HG03558 (cell line): ENCODE results near the gene TTC28.

Source experiments
- ATAC-seq: cut with Tn5 transposase; IDR thresholded peaks from one replicate; pipeline ENCODE4 v1.9.1; 2021; ENCODE audit warnings: moderate number of reproducible peaks; ENCODE audit not compliant: unreplicated experiment; ENCODE audit errors: extremely low read depth

Gene TTC28

DNA sequence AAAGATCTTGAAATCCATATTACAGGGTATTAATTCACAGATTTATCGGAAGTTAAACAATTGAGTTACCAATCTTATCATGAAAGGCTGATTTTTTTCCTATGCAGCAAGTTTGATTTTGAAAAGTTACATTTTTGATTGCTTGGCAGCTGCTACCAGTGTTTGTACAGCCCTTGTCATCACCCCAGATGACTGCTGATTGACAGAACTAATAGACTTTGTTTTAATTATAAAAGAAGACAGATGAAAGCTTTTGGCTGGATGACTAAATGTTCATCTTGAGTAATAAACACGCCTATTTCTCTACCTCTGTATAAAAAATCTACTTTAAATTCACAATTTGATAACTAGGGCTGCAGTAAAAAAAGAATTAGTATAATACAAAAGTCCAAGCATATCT, 259.7 kb downstream of the TTC28 start:
- no peak for ATAC-seq

DNA sequence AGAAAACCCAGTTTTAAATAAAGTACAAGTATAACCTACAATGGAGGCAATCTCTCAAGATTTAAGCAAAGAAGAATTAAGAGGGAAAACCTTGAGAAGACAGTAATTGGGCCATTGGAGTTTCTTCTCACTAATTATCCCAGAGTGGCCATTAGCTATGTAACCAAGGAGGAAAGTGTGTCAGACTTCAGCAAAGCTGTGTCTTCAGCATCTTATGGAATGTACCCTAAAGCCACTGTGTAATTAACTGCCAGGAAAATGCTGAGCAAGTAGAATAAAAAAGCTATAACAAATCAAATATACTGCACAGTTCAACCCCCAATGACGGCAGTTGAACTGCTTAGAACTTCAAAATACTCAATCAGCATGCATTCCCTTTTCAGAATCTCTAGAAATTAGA, 261.6 kb downstream of the TTC28 start:
- ATAC-seq = no peak

DNA sequence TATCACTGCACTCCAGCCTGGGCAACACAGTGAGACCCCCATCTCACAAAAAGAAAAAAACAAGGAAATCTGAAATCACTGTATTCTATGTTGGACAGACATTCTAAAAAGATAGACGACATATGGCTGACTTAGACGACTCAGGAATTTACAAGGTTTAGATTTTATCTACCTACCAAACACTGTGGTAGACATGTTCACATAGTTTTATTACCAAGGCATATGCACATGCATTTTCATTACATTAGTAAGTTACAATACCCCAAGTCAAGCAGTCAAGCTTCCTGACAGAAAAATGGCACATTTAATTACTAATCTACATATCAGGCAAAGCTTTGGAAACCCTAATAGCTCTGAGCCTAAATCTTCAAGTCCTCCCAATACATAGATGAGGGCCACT, 262.2 kb downstream of the TTC28 start:
- ATAC-seq = no peak

DNA sequence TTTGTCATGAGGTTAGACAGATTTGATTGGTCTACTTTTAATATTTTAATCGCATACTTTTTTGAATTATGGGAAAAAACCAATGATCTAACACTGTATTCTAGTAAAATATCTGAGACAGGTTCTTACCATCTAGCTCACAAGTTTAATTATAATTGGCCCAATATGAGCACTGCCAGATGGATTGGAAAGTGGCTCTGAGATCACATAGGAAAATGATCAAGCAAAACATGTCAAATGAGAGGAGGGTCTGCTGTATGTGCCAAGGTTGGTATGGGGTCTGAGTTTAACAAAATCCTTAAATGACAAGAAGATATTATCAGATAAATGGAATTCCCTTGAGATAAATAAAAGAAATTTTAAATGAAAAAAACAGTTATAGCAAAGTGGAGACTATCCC, 264.7 kb downstream of the TTC28 start:
- no peak for ATAC-seq

DNA sequence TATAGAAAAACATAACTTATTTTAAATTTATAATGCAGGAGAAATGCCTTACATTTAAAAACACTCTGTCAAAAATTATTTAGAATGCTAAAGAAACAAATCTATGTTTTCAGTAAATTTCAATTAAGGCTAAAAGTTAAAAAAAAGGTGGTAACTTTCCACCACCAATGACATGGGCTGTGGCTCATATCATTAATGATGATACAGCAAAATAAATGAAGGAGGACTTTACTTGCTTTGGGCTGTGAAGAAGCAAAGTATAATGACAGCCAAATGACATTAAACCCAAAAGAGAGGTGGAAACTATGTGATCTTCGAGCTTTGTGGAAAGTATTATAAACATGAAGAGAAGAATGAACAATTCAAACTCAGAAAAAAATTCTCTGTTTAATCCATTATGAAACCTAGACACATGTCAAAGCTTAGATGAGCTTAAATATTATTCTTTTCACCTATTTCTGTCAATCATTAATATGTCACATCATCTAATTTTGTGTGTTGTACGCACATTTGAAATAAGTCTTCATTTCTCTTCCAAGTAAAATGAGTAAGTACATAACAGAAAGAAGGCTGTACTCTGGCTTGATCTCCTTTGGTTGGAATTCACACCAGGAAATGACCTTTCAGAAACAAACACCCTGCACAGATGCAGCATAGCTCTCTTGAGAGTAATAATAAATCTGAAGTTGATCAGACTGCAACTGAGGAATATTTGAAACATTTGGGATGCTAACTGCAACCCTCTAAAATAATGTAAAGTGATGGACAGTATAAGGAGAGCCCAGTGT, 265.8 kb downstream of the TTC28 start:
- no peak for ATAC-seq

DNA sequence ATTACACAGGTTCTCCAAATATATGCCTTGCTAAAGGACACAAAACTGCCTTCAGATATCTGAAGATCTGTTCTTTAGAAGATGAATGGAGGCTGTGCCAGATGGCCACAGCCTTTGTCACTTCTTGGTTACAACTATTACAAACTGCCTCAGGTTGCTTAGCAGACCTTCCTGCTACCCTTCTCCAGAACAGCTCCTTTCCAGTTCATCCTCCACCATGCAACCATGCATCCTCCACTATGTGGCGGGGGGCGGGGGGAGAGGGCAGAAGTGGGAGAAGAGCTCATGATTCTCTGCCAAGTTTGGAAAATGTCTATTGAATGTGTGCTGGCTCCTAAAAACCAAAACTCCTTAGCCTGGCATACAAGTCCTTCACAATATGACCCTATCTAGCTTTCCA, 267.5 kb downstream of the TTC28 start:
- no peak for ATAC-seq

DNA sequence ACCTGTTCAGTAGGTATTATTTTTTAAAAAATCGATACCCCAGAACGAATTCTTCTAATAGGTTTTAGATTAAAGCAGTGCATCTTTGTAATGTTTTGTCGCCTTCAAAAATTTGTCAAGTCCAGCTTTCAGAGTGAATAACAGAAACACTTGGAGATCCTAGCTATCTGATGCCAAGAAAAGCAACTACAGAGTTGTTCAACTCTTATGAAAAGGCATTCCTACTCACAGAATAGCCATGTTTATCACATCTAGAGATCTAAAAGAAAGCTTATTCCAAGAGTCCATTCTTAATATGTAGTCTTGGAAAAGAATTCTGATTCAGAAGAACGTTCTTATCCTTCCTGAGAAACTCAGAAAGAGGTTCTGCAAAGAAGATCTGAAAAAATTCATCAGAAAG, 268.5 kb downstream of the TTC28 start:
- ATAC-seq = no peak

DNA sequence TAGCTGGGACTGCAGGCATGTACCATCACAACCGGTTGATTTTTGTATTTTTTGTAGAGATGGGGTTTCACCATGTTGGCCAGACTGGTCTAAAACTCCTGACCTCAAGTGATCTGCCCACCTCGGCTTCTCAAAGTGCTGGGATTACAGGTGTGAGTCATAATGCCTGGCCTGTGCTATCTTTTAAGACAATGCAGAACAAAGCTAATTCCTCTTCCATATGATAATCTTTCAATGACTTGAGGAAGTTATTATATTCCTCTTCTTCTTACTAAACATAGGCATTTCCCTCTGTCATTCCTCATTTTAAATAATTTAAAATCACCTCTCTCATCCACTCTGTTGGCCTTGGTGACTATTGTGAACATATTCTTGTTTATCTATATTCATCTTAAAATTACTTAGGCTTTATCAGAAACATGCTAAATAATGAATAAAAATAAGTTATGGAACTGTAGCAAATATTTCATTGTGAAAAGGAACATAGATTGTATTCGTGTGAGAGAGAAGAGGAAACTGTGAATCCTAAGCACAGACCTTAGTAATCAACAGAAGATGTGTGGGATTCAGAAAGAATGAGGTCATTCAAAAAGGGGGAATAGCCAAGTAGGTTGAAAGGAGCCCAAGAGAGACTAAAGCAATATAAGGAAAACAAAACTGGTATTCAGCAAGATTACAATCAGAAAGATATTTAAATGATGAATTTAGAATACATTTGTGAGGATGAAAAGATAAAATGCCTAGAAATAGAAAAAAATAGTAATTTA, 269.4 kb downstream of the TTC28 start:
- no peak for ATAC-seq

DNA sequence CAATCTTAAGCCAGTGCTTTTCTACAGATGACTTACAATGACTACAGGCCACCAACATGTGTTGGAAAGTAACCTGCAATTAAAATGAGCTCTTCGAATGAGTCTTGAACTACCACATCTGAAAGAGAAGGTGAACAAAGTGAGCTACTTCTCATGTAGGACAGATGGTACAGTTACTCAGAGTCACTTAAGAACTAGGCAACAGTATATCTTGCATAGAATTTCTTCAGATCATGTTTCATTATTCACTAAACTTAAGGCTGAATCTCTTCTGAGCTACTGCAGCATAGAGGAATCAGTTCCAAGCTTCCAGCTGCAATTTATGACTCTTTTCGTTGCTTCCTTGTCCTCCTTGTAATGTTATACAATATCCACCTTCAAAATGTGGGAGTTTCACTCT, 270.9 kb downstream of the TTC28 start:
- ATAC-seq = no peak

DNA sequence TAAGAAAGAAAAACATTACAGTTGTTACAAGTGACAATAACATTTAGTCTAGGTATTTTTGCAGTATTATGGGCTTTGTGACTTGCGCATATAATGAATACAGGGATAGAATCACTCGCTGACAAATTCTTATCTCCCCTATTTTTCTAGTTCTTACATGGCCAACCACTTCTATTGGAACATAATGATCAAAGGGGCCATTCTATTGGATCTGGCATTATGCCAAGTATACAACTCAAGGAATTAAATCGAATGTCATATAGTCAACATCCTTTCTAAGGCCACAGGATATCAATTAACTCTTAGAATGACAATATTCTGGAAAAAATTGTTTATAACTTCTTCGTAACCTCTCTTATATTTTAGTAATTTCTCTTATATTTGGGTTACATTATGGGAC, 272.0 kb downstream of the TTC28 start:
- no peak for ATAC-seq

DNA sequence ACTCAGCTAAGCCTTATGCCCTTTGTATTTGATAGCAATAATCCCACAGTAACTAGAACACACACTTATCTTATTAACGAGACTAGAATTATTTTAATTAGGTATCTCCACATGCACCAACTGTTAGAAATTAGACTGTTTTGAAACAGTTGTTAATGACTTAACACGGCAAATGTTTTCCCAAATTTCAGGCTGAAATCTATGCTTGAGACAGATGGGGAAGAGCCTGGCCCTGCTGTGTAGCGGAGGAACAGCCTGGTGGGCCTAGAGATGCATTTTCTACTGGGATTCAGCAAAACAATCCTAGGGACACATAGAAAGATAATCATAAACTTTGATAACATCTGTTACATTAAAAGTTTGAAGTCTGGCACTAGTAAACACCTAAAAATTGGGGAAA, 273.4 kb downstream of the TTC28 start:
- no peak for ATAC-seq

DNA sequence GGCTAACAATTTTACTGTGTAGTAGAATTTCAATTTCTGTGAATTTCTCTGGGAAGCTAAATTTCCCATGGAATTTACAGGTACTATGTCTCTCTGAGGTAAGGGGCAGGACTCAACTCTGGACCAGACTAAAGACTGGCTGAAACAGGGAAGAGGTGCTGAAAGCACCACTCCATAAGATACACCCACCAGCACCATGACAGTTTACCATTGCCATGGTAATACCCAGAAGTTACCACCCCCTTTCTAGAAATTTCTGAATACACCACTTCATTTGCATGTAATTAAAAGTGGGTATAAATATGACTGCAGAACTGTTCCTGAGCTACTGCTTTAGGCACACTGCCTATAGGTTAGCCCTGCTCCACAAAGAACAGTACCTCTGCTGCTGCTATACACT, 274.1 kb downstream of the TTC28 start:
- no peak for ATAC-seq

DNA sequence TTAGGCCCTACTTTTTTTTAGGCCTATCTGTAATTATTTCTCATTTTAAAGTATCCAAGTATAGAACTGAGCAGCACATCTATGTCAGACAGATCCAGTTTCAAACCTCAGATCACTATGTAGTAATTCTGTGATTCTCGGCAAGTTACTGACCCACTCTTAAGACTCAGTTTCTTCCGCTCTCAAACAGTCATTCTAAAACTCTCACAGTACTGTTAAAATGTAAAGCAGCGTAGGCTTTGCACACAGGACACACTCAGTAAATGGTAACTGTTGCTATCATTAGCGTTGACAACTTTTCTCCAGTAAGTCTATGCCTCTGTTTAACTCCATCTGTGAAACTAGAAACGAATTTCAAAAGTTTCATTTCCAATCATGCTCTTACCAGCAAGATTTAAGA, 277.1 kb downstream of the TTC28 start:
- no peak for ATAC-seq

DNA sequence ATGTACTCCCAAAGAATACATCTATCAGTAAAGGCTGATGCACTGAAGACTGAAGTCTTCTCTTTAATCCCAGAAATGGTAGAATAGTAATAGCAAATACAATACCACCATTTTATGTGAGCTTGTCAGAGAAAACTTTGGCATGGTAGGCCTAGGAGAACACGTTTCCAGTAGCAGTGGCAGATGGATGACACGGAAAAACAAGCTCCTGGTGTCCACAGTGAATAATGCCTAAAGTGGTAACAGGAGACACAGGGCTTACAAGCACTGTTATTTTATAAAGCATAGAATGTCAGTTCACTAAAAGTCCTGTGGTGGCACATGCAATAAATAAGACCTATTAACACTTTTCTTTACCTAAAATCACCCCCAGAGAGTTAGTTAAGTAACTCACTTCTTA, 277.6 kb downstream of the TTC28 start:
- ATAC-seq = no peak

DNA sequence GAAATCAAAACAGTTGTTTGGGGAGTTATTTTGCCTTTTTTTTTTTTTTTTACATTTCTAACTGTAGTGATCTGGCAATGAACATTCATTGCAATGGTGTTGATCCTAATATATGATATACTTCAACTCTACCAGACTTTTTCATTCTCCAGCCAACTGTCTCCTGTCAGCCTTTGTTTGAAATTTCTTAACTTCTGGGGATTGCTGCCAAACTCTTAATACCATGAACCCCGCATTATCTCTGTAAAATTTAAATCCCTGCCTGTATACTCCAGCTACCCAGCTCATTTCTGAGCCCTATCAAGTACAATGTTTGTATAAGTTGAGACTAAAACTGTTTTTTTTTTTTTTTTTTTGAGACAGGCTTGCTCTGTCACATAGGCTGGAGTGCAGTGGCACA, 280.7 kb downstream of the TTC28 start:
- ATAC-seq = no peak

DNA sequence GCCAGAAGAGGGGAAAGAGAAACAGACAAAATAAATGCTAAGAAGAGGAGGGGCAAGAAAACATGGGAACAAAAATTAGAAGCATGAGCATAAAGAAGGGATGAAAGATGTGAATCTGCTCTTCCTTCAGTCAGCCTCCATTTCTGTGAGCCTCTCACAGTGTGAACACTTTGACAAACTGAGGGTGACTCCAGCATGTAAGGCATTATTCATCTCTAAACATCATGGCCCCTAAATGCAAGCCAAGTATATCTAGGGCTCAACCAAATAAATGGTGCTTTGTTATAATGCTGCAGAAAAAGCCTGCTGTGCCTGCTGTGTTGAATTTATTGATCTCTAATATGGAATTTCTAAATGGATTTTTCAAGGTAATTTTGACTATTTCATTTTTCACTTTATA, 281.3 kb downstream of the TTC28 start:
- no peak for ATAC-seq

DNA sequence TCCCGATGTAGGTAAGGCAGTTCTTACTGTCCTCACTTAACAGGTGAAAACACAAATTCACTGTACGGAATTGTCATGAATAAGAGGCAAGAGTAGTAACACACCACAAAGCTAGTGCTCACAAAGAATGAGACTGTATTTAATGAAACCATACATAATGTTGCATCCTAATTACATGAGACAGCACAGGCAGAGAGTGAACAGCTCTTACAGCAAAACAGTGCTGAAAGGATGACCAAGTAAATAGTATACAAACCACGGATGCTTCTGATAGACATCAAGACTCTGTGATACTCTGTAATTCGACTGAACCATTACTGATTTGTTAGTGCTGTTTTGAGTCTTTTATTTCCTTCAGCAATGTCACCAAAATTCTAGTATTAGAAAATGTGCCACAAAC, 282.3 kb downstream of the TTC28 start:
- no peak for ATAC-seq

DNA sequence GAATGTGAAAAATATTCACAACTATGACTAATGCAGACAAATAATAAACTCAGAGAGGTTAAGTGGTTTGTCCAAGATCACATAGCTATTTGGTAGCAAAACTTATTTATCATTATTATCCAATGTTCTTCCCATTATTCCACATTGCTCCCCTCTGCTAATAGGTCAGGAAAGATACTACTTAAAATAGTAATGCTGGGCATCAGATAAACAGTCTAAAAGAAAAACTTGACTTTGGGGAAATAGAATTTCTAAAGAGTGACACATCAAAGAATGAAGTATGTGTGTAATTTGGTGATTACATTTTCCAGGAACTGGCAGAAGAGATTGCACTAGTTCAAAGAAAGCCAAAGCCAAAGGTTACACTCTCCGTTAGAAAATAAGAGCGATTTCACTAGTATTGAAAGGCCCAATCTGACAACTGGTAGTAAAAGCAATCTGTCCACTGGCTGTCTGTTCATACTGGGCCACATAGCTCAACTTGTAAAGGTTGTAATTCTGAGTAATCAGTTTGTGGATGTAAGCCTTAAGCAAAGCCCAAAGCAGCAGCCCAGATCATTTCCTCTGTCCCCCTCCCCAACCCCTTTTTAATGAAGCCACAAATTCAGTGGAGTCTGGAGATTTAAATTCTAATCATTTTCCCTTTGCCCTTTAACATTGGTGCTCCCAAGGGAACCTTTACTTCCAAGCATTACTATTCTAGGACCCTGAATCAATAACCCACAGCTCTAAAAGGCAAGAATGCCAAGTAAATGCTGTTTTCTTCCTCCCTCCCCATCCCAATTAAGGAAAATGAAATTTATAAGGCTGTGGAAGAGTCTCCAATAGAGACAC, 283.5 kb downstream of the TTC28 start:
- no peak for ATAC-seq

DNA sequence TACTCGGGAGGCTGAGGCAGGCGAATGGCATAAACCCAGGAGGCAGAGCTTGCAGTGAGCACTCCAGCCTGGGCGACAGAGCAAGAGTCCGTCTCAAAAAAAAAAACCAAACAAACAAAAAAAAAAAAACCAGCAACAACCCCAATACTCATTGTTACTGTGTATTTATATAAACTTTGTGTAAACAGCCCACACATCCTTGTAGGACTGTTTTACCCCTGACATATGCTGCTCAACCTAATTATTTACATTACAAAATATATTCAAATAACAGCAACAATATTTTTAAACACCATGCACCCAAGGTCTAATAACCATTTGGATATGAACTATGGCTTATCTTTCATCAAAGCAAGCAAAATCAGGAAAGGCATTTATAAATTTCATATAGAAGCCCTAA, 284.1 kb downstream of the TTC28 start:
- no peak for ATAC-seq

DNA sequence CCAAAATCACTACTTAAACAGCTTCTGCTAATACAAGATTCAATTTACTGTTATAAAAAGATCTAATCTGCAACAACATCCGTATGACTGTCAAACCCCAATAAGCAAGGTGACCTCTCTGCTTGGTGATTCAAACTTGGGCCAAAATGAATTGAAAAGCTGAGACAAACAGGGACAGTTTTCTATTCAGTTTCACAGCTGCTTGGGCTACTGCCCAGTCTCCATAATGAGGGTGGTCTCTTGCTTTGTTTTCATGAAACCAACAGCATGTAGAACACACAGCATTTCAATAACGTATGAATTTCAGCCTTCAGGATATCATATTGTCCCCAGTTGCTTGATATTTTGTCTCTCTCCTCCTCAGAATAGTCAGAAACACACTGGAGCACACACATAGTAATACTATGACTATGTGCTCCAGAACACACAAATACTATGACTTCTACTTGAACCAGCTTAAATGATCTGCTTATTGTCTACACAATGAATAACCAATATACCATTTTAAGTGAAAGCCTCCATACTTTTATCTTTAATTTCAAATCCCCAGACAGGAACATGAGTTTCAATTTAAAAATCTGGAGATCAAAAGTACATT, 285.0 kb downstream of the TTC28 start:
- ATAC-seq = no peak
